Left forelimb (tissue), 1 donor: ENCODE measurements around the gene ADORA1.

Source experiments
- DNase-seq: peaks from one replicate; pipeline ENCODE4 v3.0.0-alpha.2; 2018; ENCODE audit warnings: low spot score

The ADORA1 gene

GRCh38 chr1:203187689-203188264, 60.3 kb downstream of the ADORA1 start:
- no peak for DNase-seq

DNA sequence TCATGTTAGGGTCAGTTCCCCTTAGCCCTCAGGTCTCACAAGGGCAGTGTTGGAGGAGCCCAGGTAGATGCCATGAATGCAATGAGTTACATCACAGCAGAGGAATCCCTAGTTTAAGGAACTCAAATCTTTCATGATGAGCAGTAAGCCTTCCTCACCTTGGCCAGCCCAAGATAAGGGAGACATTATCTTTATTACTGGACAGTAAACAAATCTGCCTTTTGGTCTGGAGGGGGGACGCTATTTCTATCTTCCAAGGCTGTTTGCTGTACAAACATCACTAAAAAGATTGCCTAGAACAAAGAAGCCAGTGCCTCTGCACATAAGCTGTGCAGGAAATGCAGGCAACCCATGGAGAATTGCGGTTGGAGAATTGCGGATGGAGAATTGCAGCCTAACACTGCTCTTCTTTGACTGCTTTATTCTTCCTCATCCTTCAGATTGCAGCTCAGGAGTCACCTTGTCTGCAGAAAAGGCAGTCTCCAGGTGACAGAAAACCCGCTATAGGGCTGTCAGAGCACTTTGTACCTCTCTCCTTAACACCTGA, 61.2 kb downstream of the ADORA1 start:
- DNase-seq, result no peak

DNA sequence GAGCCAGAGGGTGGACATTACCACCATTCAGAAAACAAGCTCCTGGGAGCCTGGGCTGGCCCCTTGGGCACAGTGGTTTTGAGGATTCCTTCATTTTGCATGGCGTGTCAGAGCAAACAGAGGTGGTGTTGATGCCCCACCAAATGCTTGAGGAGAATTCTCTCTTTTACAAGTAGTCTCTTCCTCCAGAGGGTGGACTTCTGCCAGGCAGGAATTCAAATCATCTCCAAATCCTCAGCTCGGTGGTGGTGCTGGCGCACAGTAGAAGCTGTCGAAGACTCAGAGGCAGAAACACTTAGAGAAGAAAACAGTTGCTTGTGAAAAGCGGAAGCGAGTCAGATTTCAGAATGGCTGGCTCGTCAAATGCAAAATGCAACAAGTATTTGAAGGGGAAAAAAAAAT, 62.4 kb downstream of the ADORA1 start:
- no peak for DNase-seq

DNA sequence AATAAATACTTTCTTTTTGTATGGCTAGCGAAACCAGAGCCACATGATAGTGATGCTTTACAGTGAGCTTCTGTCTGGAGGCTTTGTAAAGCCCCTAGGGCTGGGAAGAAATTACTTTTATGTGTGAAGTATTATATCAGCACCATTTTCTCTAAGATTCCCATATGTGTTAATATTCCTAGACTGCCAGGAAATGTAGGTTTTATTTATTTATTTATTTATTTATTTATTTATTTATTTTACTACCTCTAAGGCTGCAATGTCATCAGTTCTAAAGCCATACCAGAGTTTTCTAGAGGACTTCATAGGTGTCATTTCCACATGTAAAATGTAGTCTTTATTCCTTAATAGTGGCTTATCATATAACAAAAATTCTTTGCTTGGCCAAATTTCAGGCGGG, 63.4 kb downstream of the ADORA1 start:
- no peak for DNase-seq

DNA sequence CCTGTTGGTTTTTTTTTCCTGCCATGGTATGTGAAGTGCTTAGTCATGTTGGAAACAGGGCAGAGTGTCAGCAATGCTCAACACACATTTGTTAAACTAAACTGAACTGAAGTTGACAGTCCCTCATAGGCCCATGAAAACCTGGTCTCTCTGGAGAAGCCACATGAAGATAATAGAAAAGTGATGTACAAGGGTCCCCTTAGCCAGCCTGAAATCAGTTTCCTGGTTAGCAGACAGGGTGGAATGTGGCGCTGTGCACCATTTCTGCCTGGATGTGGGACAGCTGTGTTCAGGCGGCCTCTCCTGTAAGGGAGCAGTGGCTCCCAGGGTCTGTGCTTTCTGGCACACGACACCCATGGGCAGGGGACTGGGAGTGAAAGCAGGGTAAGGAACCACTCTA, 68.8 kb downstream of the ADORA1 start:
- DNase-seq, result no peak

GRCh38 chr1:203197625-203198024, 70.1 kb downstream of the ADORA1 start:
- peak; percentile 15 for DNase-seq

- DNase-seq, result no peak
Observed at GRCh38 chr1:203199002-203199401, 71.5 kb downstream of the ADORA1 start.

DNA sequence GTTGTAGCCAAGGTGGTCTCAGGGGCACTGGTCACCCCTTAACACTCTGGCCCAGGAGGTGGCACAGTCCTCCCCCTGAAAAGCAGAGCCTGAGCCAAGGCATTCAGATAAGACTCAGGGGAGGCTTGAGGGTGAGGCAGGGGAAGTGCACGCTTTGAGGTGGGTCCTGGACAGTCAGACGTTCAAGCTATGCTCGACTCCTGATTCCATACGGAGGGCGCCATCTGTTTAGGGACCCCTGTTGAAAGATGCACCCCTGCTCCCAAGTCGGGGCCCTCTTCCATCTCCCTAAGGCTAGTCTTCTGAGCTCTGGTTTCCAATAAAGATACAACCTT, 71.9 kb downstream of the ADORA1 start:
- DNase-seq, result no peak

DNA sequence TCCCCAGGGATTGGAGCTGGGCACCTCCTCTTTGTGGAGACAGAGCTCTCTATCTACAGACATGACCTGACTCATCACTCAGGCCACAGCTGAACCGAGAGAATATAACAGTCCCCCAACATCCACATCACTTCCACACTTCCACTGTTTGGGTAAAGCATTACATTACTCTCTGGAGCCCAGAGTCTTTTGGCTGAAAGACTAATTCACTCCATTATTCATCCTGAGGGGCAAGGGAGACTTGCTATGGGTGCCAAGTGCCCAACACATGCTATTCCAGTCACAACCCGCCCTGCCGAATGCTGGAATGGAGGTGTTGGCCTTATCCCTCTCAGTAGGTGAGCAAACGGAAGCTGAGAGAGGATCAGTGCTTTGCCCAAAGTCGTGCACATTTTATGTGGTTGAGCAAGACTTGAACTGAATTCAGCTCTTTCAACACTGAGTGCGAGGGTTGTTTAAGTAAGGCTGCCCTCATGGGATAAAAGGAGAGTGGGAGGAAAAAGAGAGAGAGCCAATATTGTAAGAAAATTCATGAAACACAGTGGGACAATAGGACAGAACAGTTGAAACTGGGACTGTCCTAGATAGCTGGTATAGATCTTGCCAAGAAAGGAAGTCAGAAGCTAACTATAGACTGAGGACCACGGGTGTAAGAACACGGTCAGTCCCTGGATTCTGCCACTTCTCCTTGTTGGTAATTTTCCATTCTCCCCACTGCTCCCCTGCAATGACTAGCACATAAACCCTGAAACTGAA, 72.5 kb downstream of the ADORA1 start:
- DNase-seq, result no peak

DNA sequence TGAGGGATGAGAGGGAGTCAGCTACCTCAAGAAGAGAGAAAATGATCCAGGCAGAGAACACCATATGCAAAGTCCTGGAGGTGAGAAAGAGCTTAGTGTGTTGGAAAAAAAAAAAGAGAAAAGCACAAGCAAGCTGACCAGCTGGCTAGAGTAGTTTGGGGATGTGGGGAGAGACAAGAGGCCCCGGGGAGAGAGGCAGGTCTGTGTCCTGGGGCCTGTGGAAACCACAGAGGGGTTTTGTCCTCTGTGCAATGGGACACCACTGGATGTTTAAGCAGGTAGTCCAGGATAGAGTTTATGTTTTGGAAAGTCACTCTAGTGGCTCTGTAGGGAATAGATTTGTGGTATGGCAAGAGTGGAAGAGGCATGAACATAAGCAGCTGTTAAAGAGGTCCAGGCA, 73.4 kb downstream of the ADORA1 start:
- DNase-seq, result no peak

- DNase-seq, result no peak
Observed at GRCh38 chr1:203201516-203202205, 74.1 kb downstream of the ADORA1 start.

DNA sequence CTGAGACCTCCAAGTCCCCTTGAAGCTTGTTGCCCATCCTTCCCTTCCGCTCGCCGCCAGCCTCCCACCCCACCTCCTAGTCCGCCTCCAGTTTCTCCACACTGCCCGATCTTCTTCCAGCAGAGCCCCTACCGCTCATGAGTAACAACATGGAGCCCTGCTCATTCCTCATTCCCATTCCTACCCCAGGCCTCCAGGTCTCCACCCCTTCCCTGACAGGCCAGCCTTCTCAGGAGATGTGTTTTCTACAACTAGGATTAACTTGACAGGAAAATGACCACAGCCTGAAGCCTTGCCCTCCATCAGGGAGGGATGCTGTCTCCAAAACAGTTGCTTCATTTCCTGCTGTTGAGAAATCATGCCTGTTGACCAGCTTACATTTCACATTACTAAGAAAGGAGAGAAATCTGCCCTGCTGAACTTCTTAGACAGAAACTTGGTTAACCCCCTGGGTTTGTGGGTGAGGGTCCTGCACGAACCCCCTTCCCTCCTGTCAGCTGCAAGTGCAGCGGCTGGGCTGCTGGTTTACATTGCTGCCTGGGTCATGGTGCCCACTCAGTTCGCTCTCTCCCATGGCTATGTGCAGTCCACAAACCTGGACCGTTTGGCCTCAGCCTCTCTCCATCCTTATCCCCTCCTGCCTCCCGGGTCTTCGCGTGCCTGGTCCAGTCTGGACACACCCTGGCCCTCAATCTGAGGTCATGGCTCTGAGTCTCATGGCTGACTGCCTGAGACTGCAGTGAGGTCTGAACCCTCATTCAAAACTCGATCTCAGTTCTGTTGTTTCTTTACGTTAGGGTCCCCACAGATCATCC, 75.1 kb downstream of the ADORA1 start:
- no peak for DNase-seq

GRCh38 chr1:203204756-203205155, 77.2 kb downstream of the ADORA1 start:
- DNase-seq, result no peak

GRCh38 chr1:203206129-203206687, 78.7 kb downstream of the ADORA1 start:
- DNase-seq, result no peak

DNA sequence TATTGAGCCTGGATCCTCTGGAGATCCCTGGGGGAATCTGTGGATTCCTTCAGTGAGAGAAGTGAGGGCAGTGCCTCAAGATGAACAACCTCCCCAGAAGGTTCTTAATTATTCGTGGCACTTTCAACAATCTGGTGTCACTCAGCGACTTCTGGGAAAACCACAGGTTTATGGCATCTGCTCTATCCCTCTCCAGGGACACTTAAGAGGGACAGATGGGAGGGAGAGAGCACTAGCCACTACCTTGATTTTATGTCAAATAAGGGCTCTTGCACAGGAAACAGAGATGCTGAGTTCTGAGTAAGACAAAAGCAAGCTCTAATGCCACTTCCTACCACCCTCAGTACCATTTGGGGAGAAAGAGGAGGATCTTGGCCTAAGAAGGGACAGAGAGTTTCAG, 80.2 kb downstream of the ADORA1 start:
- no peak for DNase-seq

GRCh38 chr1:203208181-203208580, 80.7 kb downstream of the ADORA1 start:
- no peak for DNase-seq

DNA sequence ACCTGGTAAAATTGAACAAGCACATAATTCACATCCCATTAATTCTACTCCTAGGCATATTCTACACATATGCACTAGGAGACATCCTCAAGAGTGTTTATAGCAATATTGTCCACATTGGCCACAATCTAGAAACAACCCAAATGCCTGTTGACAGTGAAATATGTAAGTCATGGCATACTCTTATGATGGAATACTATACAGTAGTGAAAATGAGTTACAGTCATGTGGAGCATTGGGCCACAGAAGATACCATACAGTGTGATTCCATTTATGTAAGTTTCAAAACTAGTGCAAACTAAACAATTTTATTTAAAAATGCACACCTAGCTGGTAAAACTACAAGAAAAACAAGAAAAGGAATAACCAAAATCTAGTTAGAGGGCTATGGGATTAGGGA, 82.8 kb downstream of the ADORA1 start:
- DNase-seq, result no peak

- no peak for DNase-seq
Observed at GRCh38 chr1:203210988-203211387, 83.5 kb downstream of the ADORA1 start.

DNA sequence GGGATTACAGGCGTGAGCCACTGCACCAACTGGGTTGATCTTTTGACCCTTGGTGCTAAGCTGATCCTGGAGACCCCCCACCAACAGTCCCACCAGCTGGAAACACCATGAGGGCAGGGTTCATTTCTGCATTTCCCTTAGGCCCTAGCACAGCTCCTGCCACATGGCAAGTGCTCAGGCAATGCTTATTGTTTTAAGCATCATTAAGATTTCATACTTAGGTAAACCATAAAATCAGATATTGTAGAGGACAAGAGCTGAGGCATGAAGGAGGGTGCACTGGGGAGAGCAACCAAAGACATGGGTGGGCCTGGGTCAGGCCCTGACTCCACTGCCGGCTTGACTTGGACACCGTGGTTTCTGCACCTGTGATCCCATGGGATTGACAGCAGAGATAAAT, 84.3 kb downstream of the ADORA1 start:
- no peak for DNase-seq

DNA sequence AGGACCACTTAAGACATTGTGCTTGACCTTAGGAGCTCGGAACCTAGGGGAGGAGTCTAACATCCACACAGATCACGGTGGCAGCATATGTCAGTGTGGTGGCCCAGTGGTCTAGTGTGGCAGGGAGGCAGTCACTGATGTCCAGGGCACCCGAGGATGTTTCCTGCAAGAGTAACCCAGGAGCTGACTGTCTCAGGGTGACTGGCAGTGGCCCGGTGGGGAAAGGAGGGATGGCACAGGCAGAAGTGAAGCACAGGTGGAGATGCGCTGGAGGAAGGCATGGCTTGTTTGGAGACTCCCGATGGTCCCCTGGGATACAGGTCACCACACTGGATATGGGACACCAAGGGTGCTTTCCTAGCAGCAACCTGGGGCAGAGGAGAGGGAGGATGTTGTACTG, 85.6 kb downstream of the ADORA1 start:
- no peak for DNase-seq

- DNase-seq, result no peak
Observed at GRCh38 chr1:203214871-203215270, 87.3 kb downstream of the ADORA1 start.

DNA sequence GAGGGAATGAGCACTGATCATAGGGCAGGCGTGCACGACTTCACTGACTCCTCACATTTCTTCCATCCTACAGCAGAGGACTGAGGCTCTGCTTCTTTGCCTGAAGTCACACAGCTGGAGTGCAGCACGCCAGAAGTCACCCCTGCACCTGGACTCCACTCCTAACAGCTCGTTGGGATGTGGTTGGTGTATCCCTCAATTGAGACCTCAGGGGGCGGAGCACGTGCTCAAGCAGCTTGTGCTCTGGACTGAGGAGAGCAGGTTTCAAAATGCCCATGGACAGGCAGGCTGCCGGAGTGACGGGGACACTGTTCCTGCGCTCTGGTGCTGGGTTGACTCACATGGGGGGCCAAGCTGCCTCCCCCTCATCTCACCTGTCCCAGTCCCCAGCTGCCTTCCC, 88.0 kb downstream of the ADORA1 start:
- DNase-seq, result no peak
